RWPE2 (cell line): ENCODE results near the gene INTS11.
A peak's percentile ranks its signal among the peaks of the same experiment; 100 is the strongest.

ENCODE experiments used
- ATAC-seq: fragments of 200-7000 bp; cut with Tn5 transposase; 3 replicates; pipeline ENCODE4 v1.9.1; 2021; ENCODE audit warnings: low read depth
- DNase-seq: peaks from one replicate; pipeline ENCODE4 v3.0.0-alpha.2; 2020; ENCODE audit warnings: low spot score
- H3K27ac ChIP-seq: fragments of 450-650 bp; 2 replicates; pipeline ENCODE4 v1.5.1; 2017; ENCODE audit warnings: mild to moderate bottlenecking; ENCODE audit not compliant: poor library complexity, severe bottlenecking
- H3K27me3 ChIP-seq: fragments of 250-450 bp; sonication (Bioruptor Pico); 2 replicates; pipeline ENCODE4 v1.5.1; 2021; ENCODE audit warnings: mild to moderate bottlenecking, moderate library complexity; ENCODE audit not compliant: insufficient read depth, poor library complexity, severe bottlenecking
- H3K36me3 ChIP-seq: fragments of 250-450 bp; sonication (Bioruptor Pico); 2 replicates; pipeline ENCODE4 v1.5.1; 2020; ENCODE audit warnings: low read depth, mild to moderate bottlenecking, moderate library complexity
- H3K4me1 ChIP-seq: fragments of 250-450 bp; sonication (Bioruptor Pico); 2 replicates; pipeline ENCODE4 v1.5.1; 2021; ENCODE audit warnings: mild to moderate bottlenecking, moderate library complexity; ENCODE audit not compliant: insufficient read depth, poor library complexity, severe bottlenecking
- H3K4me3 ChIP-seq: fragments of 250-450 bp; sonication (Bioruptor Pico); 2 replicates; pipeline ENCODE4 v1.5.1; 2021; ENCODE audit warnings: mild to moderate bottlenecking, moderate library complexity; ENCODE audit not compliant: severe bottlenecking
- H3K9me3 ChIP-seq: fragments of 250-450 bp; sonication (Bioruptor Pico); 2 replicates; pipeline ENCODE4 v1.5.1; 2021; ENCODE audit warnings: mild to moderate bottlenecking, moderate library complexity; ENCODE audit not compliant: severe bottlenecking
- CTCF ChIP-seq: fragments of 450-650 bp; IDR thresholded peaks from one replicate; pipeline ENCODE4 v1.5.1; 2017; ENCODE audit warnings: mild to moderate bottlenecking, moderate library complexity; ENCODE audit not compliant: poor library complexity, severe bottlenecking

The INTS11 gene

GRCh38 chr1:1282998-1283397 is 41.5 kb downstream of the INTS11 start:
- Histone ChIP-seq H3K4me3 (no peak overlapping the region), H3K27ac (no peak overlapping the region), H3K4me1 (no peaks in the 10 kb centered on the region), H3K36me3 (no peaks in the 10 kb centered on the region), H3K27me3 (no peaks in the 10 kb centered on the region), H3K9me3 (no peaks in the 10 kb centered on the region)
- ATAC-seq (no peak), DNase-seq (no peak)
- no peak for TF ChIP-seq CTCF

GRCh38 chr1:1281533-1282321 is 42.7 kb downstream of the INTS11 start:
- H3K4me3 ChIP-seq = no peak overlapping the region
- no peaks in the 10 kb centered on the region for H3K9me3 ChIP-seq
- peak; percentile 43; the same call in 2 of the 3 replicates for ATAC-seq
- H3K4me1 ChIP-seq = no peaks in the 10 kb centered on the region
- no peak for DNase-seq
- no peaks in the 10 kb centered on the region for H3K27me3 ChIP-seq
- H3K27ac ChIP-seq = no peak overlapping the region
- TF ChIP-seq CTCF = no peak
- H3K36me3 ChIP-seq = no peaks in the 10 kb centered on the region

- H3K4me1 ChIP-seq = no peaks in the 10 kb centered on the region
- no peaks in the 10 kb centered on the region for H3K9me3 ChIP-seq
Measured at GRCh38 chr1:1280782-1281481, 43.5 kb downstream of the INTS11 start.

GRCh38 chr1:1279028-1279427 is 45.4 kb downstream of the INTS11 start:
- H3K9me3 ChIP-seq = no peaks in the 10 kb centered on the region
- TF ChIP-seq CTCF = no peak
- H3K4me1 ChIP-seq = no peaks in the 10 kb centered on the region
- H3K27ac ChIP-seq = no peak overlapping the region
- H3K27me3 ChIP-seq = no peaks in the 10 kb centered on the region
- ATAC-seq (no peak), DNase-seq (no peak)
- H3K36me3 ChIP-seq = no peaks in the 10 kb centered on the region
- H3K4me3 ChIP-seq = no peak overlapping the region

More at GRCh38 chr1:1280782-1281481, 43.5 kb downstream of the INTS11 start:
- H3K27me3 ChIP-seq = no peaks in the 10 kb centered on the region
- DNase-seq (no peak), ATAC-seq (no peak)
- TF ChIP-seq CTCF = no peak
- no peaks in the 10 kb centered on the region for H3K36me3 ChIP-seq
- no peak overlapping the region for H3K4me3 ChIP-seq
- H3K27ac ChIP-seq = no peak overlapping the region

- no peak for TF ChIP-seq CTCF
- H3K9me3 ChIP-seq = no peaks in the 10 kb centered on the region
Measured at GRCh38 chr1:1278620-1279019, 45.8 kb downstream of the INTS11 start.

More at GRCh38 chr1:1278620-1279019, 45.8 kb downstream of the INTS11 start:
- H3K27ac ChIP-seq = no peak overlapping the region
- no peaks in the 10 kb centered on the region for H3K4me1 ChIP-seq
- no peak overlapping the region for H3K4me3 ChIP-seq
- DNase-seq = no peak
- ATAC-seq = no peak
- no peaks in the 10 kb centered on the region for H3K27me3 ChIP-seq
- H3K36me3 ChIP-seq = no peaks in the 10 kb centered on the region
